Measurements from ENCODE around the gene CLC.

Gene CLC

DNA sequence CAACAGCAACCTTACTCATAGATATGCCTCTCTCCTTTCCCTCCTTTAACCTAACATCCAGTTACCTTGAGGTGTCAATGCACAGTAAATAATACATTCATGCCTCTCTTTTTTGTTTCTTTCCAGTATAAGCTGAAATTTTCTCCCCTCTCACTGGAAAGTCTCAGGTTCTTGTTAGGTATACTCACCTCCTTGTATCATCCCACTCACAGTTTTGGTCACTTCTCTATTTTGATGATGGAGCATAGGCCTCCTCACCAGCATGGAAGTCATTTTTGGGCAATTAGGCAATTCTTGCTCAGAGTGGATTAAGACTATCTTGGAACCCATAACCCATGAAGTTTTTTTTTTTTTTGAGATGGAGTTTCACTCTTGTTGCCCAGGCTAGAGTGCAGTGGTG, 39.3 kb downstream of the CLC start (continued):
- TF ChIP-seq, protein P1, sequence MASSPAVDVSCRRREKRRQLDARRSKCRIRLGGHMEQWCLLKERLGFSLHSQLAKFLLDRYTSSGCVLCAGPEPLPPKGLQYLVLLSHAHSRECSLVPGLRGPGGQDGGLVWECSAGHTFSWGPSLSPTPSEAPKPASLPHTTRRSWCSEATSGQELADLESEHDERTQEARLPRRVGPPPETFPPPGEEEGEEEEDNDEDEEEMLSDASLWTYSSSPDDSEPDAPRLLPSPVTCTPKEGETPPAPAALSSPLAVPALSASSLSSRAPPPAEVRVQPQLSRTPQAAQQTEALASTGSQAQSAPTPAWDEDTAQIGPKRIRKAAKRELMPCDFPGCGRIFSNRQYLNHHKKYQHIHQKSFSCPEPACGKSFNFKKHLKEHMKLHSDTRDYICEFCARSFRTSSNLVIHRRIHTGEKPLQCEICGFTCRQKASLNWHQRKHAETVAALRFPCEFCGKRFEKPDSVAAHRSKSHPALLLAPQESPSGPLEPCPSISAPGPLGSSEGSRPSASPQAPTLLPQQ (tag by site-specific recombination; IDR thresholded peaks at IDR 0.05), result no peak
- TF ChIP-seq ZNF664 (tag by site-specific recombination; IDR thresholded peaks at IDR 0.05), result no peak
- TF ChIP-seq SALL2 (tag by site-specific recombination; IDR thresholded peaks at IDR 0.05; ENCODE audit: borderline replicate concordance), result no peak
- TF ChIP-seq, protein P2, sequence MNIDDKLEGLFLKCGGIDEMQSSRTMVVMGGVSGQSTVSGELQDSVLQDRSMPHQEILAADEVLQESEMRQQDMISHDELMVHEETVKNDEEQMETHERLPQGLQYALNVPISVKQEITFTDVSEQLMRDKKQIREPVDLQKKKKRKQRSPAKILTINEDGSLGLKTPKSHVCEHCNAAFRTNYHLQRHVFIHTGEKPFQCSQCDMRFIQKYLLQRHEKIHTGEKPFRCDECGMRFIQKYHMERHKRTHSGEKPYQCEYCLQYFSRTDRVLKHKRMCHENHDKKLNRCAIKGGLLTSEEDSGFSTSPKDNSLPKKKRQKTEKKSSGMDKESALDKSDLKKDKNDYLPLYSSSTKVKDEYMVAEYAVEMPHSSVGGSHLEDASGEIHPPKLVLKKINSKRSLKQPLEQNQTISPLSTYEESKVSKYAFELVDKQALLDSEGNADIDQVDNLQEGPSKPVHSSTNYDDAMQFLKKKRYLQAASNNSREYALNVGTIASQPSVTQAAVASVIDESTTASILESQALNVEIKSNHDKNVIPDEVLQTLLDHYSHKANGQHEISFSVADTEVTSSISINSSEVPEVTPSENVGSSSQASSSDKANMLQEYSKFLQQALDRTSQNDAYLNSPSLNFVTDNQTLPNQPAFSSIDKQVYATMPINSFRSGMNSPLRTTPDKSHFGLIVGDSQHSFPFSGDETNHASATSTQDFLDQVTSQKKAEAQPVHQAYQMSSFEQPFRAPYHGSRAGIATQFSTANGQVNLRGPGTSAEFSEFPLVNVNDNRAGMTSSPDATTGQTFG (tag by site-specific recombination; IDR thresholded peaks at IDR 0.05; ENCODE audit: borderline replicate concordance), result no peak
- TF ChIP-seq ZFP37 (tag by site-specific recombination; IDR thresholded peaks at IDR 0.05), result no peak
- TF ChIP-seq ZNF629 (tag by site-specific recombination; IDR thresholded peaks at IDR 0.05), result no peak
- TF ChIP-seq ZNF777 (tag by site-specific recombination; IDR thresholded peaks at IDR 0.05; ENCODE audit: borderline replicate concordance), result no peak

DNA sequence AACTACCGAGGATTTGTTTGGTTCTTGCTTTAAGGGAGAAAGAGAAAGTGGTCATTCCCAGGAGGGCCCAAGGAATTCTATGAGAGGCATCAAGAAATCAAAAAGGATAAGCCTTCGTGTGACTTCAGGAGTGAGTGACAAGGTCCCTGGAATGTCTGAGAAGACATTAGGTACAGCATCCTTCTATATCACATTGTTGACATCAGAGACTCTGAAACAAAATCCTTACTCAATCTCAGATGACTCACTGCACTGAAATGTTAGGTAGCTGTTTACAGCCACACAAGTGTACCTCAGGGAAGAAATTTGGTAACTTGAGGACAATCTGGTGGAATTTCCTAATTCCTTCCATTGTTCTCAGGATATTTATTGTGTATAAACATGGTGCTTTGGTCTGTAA, 41.4 kb downstream of the CLC start:
- Histone ChIP-seq H3K9me3 (ENCODE audit: control insufficient read depth, insufficient read depth, low read depth, low read length) (no peaks in the 10 kb centered on the region), H3K4me1 (ENCODE audit: control insufficient read depth, insufficient read depth, low read length) (no peaks in the 10 kb centered on the region; the same call in 1 of the 2 replicates), H3K27ac (ENCODE audit: extremely low read depth, low read depth, low read length) (no peak overlapping the region), H3K4me3 (ENCODE audit: low read depth, low read length) (no peak overlapping the region), H3K36me3 (ENCODE audit: control insufficient read depth in 2 of 2, insufficient read depth in 1 of 2, low read length in 2 of 2) (no peaks in the 10 kb centered on the region)
- POLR2A ChIA-PET, result no interaction called here
- CTCF ChIA-PET, result interaction anchor here (0.9 to 1.7 kb wide), 2 partner anchors 24 to 297 kb away, joined by 3 to 5 read pairs; no protein-coding TSS in a partner anchor
- TF ChIP-seq, protein P3, sequence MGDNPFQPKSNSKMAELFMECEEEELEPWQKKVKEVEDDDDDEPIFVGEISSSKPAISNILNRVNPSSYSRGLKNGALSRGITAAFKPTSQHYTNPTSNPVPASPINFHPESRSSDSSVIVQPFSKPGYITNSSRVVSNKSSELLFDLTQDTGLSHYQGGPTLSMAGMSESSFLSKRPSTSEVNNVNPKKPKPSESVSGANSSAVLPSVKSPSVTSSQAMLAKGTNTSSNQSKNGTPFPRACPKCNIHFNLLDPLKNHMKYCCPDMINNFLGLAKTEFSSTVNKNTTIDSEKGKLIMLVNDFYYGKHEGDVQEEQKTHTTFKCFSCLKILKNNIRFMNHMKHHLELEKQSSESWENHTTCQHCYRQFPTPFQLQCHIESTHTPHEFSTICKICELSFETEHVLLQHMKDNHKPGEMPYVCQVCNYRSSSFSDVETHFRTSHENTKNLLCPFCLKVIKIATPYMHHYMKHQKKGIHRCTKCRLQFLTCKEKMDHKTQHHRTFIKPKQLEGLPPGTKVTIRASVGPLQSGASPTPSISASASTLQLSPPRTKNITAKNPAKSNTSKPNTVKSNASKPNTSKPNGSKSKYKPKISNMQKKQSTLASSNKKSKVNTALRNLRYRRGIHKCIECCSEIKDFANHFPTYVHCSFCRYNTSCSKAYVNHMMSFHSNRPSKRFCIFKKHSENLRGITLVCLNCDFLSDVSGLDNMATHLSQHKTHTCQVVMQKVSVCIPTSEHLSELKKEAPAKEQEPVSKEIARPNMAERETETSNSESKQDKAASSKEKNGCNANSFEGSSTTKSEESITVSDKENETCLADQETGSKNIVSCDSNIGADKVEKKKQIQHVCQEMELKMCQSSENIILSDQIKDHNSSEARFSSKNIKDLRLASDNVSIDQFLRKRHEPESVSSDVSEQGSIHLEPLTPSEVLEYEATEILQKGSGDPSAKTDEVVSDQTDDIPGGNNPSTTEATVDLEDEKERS (tag by site-specific recombination; IDR thresholded peaks at IDR 0.05), result peak; percentile 57; the same call in 1 of the 2 replicates
- TF ChIP-seq ZBTB1 (tag by site-specific recombination; IDR thresholded peaks at IDR 0.05) (no peak), EGR2 (tag by site-specific recombination; IDR thresholded peaks at IDR 0.05; ENCODE audit: low read depth) (no peak), ZNF324 (tag by site-specific recombination; IDR thresholded peaks at IDR 0.05) (no peak), ZNF776 (tag by site-specific recombination; IDR thresholded peaks at IDR 0.05; ENCODE audit: borderline replicate concordance) (no peak), ZNF18 (tag by site-specific recombination; IDR thresholded peaks at IDR 0.05) (no peak), ZNF37A (tag by site-specific recombination; IDR thresholded peaks at IDR 0.05) (no peak), ZNF114 (tag by site-specific recombination; IDR thresholded peaks at IDR 0.05) (0 out of 2 replicates have a peak, but pooled peaks have one; percentile 4), ZNF518A (tag by site-specific recombination; conservative IDR thresholded peaks at IDR 0.05; ENCODE audit: low read depth) (no peak; the same call in 1 of the 2 replicates), ZNF311 (tag by site-specific recombination; IDR thresholded peaks at IDR 0.05; ENCODE audit: borderline replicate concordance) (no peak), KLF16 (tag by site-specific recombination; IDR thresholded peaks at IDR 0.05) (no peak)
- TF ChIP-seq, protein P4, sequence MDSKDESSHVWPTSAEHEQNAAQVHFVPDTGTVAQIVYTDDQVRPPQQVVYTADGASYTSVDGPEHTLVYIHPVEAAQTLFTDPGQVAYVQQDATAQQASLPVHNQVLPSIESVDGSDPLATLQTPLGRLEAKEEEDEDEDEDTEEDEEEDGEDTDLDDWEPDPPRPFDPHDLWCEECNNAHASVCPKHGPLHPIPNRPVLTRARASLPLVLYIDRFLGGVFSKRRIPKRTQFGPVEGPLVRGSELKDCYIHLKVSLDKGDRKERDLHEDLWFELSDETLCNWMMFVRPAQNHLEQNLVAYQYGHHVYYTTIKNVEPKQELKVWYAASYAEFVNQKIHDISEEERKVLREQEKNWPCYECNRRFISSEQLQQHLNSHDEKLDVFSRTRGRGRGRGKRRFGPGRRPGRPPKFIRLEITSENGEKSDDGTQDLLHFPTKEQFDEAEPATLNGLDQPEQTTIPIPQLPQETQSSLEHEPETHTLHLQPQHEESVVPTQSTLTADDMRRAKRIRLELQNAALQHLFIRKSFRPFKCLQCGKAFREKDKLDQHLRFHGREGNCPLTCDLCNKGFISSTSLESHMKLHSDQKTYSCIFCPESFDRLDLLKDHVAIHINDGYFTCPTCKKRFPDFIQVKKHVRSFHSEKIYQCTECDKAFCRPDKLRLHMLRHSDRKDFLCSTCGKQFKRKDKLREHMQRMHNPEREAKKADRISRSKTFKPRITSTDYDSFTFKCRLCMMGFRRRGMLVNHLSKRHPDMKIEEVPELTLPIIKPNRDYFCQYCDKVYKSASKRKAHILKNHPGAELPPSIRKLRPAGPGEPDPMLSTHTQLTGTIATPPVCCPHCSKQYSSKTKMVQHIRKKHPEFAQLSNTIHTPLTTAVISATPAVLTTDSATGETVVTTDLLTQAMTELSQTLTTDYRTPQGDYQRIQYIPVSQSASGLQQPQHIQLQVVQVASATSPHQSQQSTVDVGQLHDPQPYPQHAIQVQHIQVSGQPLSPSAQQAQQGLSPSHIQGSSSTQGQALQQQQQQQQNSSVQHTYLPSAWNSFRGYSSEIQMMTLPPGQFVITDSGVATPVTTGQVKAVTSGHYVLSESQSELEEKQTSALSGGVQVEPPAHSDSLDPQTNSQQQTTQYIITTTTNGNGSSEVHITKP (tag by site-specific recombination; IDR thresholded peaks at IDR 0.05), result no peak

Data from HEK293 (cell line).